Stimulated activated CD4-positive, alpha-beta T cell treated with anti-CD3 and anti-CD28 coated beads, Interleukin-1b, Interleukin-23, amount 100 ng/mL, for 1 hour (primary cell): Measurements from ENCODE around the gene ACOT8.
"Not testable (repeated sequence)": the region's sequence is repeated elsewhere in the genome, so short reads cannot be mapped to it uniquely, and the experiment has no call there.

Experiments
- DNase-seq, 2 donors: peaks; one replicate each; pipeline ENCODE4 v3.0.0-alpha.2; 2020; ENCODE audit warnings: low read depth in 2 of 2

ACOT8 gene

DNA sequence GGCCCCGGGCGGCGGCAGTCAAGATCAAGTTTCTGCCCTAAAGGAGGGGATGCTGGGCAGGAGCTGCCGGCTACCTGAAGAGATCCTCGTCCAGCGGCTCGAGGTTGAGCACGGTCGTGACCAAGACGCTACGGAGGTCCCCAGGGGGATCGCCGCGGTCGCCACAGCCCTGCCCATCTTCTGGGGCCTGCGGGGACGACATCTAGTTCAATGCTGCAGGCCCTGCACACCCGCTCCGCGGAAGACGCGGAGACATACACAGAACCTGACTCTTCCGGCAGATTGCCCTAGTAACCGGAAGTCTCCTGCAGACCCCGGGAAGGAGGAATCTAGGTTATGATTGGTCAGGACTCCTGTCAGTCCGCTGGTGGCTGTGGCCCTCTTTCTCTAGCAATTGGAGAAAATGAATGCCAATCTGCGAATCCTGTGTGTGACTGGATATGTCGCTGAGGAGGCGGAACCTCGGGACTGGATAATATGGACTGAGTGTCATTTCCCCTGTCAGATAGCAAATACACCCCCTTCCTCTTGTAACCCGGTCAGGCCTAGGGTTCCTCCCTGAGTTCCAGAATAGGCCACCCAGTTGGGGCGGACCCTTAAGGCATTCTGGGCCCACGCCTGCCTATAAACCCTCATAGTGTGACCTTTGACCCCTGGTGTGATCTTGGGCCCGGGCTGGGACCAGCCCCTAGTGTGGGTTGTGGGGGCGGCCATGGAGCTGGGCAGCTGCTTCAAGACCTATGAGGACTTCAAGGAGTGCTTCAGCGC lies at the start of gene ACOT8, which contains the start of gene ZSWIM3:
Gene ACOT8 (minus strand): TSS at position 279 of the 768 bp plus-strand sequence. CDS start 77 bp downstream, at position 202.
Gene ZSWIM3 (plus strand): TSS at position 501 of the 768 bp plus-strand sequence. CDS start 212 bp downstream, at position 713.
- peak; percentile 69 to 88 for DNase-seq

DNA sequence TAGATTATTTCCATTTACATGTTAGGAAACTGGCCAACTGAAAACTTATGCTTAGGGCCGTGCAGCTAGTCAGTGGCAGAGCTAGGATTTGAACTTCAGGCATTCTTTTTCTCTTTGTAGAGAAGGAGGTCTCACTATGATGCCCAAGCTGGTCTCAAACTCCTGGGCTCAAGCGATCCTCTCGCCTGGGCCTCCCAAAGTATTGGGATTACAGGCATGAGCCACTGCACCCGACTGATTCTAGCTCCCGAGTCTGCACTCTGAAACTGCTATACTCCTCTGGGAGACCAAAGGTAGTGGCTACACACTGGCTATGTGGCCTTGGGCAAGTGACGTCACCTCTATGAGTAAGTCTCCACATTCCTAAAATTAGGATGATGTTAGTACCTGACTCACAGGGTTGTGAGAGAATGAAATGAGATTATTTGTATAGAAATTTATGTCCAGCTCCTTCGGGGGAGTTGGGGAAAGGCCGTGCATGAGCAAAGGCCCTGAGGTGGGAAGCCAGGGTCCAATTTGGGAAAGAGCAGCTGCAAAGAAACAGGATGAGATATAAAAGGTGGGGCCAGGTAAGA lies 48.4 kb upstream of the ACOT8 start:
- no peak for DNase-seq

DNA sequence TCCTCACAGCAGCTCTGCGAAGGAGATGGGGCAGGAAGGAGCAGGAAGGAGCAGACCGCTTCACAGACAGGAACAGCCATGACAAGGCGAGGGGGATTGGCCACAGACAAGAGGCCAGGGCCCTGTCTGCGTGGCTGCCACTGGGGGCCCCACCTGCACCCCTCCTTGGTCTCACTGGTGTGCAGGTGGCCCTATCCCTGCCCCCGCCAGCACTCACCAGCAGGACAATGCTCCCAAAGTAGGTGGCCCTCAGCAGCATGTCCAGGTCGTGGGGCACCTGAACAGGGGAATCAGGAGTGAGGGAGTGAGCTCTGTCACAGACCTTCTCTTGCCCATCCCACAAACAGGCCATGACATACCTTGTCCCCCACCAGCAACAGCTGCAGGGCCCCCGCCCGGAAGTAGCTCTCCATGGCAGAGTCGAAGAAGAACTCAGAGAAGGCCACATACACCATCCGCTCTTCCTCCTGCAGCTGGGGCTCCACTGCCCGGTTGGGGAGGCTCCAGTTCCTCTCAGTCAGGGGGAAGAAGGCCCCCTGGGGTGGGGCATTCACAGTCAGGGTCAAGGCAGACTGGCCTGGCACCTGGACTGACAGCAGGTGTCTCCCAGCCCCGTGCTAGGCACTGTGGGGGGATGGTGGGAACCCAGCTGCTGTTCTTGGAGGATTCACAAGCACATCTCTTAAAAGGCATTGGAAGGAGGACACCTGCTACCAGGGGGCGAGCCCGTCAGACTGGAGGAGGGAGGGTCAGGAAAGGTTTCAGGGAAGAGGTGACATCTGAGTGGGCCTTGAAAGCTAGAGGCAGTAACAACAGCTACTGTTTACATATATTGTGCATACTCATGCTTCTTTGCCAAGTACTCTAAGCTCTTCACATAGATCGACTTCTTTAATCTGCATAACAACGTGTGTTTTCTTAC lies 47.7 kb upstream of the ACOT8 start:
- no peak for DNase-seq

DNA sequence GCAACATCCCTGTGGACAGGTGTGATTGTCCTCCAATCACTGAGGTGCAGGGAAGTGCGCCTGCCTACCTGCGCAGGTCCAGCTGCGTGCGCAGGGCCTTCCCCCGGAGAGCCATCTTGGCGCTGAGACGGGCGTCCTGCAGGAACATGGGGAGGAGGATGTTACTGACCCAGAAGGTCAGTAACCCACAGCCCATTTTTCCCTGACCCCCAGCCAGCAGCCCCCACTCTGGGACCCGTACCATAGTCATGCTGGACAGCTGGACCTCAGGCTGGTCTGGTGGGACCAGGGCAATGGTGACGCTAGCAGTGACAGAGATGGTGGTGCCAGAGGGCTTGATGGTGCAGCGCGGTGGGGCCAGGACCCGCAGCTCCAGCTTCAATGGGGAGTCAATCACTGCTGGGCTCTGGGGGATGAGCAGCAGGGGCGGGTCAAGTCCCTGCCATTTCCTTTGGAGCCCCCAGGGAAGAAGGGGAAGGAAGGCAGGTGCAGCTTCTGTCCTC lies 45.1 kb upstream of the ACOT8 start:
- DNase-seq = no peak

DNA sequence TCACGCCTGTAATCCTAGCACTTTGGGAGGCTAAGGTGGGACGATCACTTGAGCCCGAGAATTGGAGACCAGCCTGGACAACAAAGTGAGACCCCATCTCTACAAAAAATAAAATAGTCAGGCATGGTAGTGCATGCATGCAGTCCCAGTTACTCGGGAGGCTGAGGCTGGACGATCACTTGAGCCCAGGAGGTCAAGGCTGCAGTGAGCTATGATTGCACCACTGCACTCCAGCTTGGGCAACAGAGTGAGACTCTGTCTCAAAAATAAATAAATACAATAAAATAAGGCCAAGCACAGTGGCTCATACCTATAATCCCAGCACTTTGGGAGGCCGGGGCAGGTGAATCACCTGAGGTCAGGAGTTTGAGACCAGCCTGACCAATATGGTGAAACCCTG lies 44.1 kb upstream of the ACOT8 start:
- DNase-seq = not testable (repeated sequence)

DNA sequence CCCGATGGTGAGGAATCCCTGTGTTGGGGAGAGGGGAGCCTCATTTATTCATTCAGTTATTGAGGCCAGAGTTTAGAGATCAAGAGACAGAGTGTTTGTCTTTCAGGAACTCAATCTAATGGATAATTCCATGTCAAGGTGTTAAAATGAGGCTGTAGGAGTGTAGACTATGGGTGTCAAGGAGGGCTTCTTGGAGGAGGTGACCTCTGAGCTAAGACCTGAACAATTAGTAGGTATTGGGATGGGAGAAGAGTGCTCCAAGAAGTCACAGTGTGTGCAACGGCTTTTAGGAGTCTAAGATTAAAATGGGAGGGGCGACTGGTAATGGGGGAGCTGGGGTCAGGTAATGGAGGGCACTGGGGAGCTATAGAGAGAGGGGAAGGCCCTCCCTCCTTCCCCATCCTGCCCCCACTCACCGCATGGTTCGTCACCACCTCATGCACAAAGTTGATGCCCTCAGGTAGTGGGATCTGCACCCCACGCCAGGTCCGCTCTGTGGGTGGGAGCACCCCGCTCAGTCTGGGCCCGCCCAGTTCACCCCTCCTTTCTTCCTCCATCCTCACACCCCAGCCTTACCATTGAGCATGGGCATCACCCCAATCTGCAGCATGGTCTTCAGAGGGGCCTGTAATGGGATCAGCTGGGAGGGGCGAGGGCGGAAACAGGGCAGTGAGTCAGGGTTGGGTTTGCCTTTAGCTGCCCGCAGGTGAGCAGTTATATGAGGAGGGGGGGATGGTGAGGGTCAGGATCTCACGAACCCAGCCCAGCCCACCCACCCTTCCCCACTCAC lies 42.0 kb upstream of the ACOT8 start:
- DNase-seq = no peak

DNA sequence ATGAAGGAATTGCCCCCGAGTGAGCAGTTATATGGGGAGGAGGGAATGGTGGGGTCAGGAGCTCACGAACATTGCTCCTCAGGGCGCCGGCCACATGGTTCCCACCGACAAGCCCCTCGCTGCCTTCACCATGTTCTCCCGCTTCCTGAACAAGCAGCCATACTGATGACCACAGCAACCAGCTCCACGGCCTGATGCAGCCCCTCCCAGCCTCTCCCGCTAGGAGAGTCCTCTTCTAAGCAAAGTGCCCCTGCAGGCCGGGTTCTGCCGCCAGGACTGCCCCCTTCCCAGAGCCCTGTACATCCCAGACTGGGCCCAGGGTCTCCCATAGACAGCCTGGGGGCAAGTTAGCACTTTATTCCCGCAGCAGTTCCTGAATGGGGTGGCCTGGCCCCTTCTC lies 41.1 kb upstream of the ACOT8 start:
- no peak for DNase-seq

DNA sequence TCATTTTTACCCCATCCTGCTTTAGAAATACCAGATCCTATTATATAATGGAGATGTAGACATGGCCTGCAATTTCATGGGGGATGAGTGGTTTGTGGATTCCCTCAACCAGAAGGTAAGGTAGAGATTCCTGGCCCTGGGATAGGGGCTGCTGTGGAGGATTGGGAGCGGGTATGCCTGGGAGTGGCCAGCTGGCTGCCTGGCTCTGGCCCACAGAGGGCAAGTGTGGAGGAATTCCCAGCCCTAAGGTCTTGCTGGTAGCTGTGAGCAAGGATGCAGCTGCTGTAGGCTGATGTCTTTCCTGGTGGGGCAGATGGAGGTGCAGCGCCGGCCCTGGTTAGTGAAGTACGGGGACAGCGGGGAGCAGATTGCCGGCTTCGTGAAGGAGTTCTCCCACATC lies 40.5 kb upstream of the ACOT8 start:
- DNase-seq = no peak

DNA sequence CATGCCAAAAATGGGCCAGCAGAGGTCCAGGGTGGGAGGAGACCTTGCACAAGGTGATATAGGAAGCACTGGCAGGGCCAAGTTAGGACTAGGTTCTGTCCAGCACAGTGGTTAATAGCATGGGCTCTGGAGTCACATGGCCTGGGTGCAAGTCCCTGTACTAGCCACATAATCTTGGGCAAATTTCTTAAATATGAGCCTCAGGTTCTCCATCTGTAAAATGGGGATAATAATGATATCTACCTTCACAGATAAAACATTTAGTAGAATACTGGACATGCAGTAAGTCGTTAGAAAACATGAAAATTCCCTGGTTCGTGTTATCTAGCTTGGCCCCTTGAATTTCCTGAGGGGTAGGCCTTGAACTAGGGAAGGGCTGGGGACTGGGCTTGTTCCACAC lies 40.1 kb upstream of the ACOT8 start:
- DNase-seq = no peak

DNA sequence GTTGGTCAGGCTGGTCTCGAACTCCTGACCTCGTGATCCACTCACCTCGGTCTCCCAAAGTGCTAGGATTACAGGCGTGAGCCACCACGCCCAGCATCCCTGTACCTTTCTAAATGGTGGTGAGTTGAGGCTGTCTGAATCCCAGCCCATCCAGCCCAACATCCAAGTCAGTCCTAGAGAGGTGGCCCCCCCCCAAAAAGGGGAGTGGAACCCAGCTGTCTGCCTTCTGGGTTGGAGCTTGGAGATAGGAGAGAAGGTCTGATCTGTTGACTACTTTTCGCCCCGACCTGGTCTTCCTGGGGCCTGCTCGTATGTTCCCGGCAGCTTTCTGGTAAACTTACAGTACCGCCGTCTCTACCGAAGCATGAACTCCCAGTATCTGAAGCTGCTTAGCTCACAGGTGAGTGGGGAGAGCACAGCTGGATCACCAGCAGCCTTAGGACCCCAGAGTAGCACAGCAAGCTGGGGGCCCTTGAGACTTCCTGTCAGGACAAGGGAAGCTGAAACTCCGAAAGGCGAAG lies 39.5 kb upstream of the ACOT8 start:
- DNase-seq = no peak

DNA sequence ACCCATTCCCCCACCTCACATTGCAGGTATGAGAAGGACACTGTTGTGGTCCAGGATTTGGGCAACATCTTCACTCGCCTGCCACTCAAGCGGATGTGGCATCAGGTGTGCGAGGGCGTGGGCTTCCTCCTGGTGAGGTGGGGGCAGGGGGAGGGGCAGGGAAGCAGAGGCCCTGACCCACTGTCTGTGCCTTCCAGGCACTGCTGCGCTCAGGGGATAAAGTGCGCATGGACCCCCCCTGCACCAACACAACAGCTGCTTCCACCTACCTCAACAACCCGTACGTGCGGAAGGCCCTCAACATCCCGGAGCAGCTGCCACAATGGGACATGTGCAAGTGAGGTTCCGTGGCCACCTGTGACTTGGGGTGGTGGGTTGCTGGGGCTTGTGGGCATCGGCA lies 37.6 kb upstream of the ACOT8 start:
- no peak for DNase-seq

DNA sequence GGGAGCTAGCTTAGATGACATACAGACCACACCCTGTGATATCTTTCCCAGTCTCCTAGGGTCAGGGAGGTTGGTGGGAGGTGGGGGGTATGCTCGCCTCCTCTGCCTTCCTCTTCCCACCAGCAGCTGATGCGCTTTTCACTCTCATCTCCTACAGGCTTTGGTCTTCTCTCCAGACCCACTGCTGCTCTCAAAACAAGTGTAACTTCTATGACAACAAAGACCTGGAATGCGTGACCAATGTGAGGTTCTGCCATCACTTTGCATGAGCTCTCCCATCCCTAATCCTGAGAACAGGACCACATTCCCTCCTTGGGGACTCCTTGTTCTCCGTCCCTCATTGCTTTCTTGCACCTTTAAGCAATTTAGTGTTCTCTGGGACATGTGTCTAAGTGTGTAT lies 36.6 kb upstream of the ACOT8 start:
- DNase-seq = no peak

DNA sequence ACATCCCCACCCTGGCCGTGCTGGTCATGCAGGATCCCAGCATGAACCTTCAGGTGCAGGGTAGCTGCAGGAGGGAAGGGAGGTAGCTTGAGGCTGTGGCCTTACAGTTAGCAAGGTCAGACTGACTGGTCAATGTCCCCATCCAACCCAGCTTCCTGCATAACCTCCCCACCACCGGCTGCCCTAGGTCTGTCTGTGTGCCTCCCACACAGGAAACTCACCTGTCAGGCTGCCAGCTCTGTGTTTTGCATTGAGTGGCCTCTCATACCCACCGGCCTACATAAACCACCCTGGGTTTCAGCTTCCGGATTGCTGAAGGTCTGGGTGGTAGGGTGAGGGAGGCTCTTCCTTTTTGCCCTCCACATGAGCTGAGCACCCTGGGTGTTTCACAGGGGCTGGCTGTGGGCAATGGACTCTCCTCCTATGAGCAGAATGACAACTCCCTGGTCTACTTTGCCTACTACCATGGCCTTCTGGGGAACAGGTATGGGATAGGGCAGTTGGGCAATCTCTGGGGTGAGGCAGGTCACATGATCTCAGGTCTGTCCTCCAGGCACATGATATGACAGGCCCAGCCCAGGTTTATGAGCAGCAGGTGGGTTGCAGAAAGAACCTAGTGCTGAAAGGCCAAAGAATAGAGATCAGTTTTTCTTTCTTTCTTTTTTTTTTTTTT lies 35.8 kb upstream of the ACOT8 start:
- DNase-seq = no peak

DNA sequence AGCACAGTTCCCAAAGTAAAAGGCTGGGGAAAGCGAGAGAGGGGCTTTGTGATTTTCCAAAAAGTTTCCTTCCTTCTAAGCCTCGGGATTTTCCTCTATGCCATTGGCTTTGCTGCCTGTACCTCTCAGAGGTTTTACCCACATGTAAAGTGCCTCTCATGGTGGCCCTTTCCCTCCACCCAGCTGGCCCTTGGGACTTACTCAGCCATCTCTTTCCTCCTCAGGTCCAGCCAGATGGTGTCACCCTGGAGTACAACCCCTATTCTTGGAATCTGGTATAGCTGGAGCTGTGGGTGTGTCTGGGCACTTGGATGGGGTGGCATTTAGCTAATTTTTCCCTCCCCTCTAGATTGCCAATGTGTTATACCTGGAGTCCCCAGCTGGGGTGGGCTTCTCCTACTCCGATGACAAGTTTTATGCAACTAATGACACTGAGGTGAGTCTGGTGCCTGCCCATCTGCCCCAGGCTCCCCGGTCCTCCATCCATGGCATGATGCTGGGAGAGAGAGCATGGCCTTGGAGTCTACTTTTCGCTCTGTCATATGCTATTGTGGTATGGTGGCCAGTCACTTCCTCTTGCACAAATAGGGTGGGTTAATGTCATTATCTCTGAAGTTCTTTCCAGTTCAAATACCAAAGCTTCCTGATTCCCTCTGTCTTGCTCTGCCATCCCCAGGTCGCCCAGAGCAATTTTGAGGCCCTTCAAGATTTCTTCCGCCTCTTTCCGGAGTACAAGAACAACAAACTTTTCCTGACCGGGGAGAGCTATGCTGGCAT lies 35.0 kb upstream of the ACOT8 start:
- DNase-seq = no peak

DNA sequence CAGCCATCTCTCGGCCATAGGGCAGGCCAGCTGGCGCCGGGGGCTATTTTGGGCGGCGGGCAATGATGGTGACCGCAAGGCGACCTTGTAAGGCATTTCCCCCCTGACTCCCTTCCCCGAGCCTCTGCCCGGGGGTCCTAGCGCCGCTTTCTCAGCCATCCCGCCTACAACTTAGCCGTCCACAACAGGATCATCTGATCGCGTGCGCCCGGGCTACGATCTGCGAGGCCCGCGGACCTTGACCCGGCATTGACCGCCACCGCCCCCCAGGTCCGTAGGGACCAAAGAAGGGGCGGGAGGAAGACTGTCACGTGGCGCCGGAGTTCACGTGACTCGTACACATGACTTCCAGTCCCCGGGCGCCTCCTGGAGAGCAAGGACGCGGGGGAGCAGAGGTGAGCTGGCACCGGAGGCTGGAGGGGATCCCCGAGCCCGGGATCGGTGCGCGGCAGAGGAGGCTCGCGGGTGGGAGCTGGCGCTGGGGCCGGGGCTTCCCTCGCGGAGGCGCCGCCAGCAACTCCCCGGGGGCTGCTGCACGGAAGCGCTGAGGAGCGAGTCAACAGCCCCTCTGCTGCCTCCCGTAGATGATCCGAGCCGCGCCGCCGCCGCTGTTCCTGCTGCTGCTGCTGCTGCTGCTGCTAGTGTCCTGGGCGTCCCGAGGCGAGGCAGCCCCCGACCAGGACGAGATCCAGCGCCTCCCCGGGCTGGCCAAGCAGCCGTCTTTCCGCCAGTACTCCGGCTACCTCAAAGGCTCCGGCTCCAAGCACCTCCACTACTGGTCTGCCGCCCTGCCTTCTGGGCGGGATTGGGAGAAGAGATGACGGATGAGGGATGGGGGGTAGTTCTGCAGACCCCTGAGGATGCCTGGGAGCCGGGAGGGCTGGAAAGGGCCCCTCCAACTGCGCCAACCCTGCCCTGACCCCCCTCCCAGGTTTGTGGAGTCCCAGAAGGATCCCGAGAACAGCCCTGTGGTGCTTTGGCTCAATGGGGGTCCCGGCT lies 34.1 kb upstream of the ACOT8 start, which contains the start of the genes CTSA and NEURL2:
Gene CTSA (plus strand): TSS at position 351 of the 999 bp plus-strand sequence. CDS start 234 bp downstream, at position 585.
Gene NEURL2 (minus strand): TSS at position 224 of the 999 bp plus-strand sequence. CDS start 217 bp downstream, at position 7.
- peak; percentile 63 to 73 for DNase-seq

DNA sequence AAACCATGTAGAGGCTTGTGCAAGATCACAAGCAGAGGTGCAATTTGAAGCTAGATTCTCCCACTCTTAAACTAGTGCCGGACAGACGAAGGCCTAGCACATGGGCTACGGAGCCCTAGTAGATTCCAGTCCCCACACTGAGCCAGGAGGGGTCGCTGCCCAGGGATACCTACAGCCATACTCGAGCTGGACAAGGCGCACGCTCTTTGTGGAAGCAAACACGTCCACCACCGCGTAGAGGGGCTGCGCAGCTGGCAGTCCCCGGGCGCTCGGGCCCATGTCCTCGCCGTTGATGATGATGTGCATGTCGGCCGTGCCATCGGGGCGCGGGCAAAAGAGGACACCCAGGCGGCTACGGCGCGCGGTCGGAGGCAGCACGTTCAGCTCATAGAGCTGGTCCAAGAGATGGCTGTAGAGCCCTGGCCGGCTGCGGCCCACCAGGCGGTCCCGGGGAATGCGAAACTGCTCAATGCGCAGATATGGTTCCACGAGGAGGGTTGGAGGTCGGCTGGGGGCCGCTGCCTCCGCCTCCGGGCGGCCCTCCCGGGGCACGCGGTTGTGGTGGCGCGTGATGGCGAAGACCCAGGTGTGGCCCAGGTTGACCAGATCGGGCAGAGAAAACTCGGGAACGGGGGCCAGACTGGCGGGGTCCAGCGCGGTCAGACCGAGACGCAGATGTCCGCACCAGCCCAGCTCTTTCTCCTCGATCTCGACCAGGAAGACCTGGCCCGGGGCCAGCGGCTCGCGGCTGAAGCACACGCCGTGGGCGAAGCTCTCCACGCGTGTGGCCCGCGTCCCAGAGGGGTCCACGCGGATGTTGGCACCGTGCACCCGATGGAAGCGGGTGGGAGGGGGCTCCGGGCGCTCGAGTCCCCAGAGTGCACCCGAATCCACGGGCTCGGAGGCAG lies 33.1 kb upstream of the ACOT8 start:
- DNase-seq = no peak

DNA sequence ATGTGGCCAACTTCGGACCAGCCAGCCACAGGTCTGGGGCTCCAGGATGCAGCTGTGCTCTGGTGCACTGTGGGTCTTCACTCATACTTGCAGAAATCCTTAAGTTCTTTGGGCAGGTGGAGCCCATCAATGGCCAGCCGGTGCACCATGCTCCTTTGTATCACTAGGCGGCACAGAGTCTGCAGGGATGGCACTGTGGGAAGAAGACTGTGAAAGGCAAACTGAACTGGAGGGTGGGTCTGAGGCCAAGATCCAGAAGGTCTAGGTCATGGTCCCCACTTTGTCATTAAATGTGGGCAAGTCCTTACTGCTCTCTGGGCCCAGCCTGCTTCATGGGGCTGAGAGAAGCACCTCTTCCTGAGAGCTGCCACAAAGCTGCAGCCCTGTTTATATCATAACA lies 31.5 kb upstream of the ACOT8 start:
- no peak for DNase-seq
